ENCODE results near the gene RASSF4. TPM values are rescaled to one million over a fixed set of nuclear protein-coding genes. Genes with fewer than 3 reads are reported as not detected.

The RASSF4 gene, protein sequence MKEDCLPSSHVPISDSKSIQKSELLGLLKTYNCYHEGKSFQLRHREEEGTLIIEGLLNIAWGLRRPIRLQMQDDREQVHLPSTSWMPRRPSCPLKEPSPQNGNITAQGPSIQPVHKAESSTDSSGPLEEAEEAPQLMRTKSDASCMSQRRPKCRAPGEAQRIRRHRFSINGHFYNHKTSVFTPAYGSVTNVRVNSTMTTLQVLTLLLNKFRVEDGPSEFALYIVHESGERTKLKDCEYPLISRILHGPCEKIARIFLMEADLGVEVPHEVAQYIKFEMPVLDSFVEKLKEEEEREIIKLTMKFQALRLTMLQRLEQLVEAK
- 1 to 10 TPM; 2.8 TPM for total RNA-seq
- 0.85 TPM for polyA plus RNA-seq

DNA sequence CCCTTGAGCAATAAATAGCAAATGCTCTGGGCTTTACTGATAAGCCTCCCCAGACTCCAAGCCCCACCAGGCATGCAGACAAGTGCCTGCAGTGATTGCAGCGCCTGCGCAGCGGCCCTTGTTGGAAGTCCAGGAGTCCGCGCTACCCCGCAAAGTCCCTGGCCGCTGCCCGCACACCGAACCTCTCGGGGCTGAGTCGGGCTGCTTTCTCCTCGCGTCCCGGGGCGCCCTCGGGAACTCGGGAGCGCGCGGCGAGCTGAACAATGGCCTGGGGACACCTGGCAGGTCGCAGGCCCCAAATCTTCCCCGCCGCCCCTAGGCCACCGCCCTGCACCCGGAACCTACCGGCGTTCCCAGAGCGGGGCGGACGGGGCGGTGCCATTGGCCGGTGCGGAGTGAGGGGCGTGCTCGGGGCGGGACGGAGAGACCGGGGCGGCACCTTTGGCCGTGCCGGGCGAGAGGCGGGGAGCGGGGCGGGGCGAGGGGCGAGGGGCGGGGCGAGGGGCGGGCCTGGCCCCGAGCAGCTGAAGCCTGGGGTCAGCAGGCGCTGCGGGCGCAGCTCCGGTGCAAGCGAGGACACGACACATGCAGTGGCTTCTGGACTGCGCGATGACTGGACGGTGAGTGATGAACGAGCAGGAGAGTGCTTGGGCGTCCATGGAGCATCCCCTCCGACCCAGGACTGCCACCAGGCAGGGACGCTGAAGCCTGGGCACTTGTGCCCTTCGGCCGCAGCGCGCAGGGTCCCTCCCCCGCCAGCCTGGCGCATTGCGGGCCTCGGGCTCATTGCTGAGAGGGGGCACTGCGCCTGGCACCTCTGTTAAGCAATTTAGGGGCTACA lies at the start of gene RASSF4:
Gene RASSF4 (plus strand): TSS at position 556 of the 841 bp plus-strand sequence. CDS start 10,401 bp downstream, outside the sequence.
- Mint-ChIP-seq H3K9me3 (no peaks in the 10 kb centered on the region), H3K4me1 (peaks cover 34 to 45% (median 42%) of the 10 kb centered on the region in 3 donors), H3K27me3 (peaks cover 0 to 1% of the 10 kb centered on the region in 2 donors), H3K4me3 (peak within 1 kb of the TSS; percentile 82 to 95 (median 89)), H3K36me3 (peaks cover 0 to 18% (median 6%) of the 10 kb centered on the region in 3 donors), H3K27ac (peak within 1 kb of the TSS; percentile 70 to 90 (median 76))
- H3K36me3 ChIP-seq (ENCODE audit: insufficient read depth, low read length) = no peaks in the 10 kb centered on the region
- H3K4me3 ChIP-seq (ENCODE audit: low read length) = peak within 1 kb of the TSS; percentile 82
- CTCF ChIA-PET = interaction anchor here (1.2 to 6.8 kb wide), 2 partner anchors 10 to 26 kb away, joined by 3 to 30 read pairs; no protein-coding TSS in a partner anchor
- H3K27me3 ChIP-seq (ENCODE audit: insufficient read depth, low read length, poor library complexity, severe bottlenecking) = no peaks in the 10 kb centered on the region
- no peaks in the 10 kb centered on the region for H3K9me3 ChIP-seq (ENCODE audit: low read length)
- peak; percentile 88 to 92 (median 90) for DNase-seq
- POLR2A ChIA-PET = no interaction called here
- peaks cover 23% of the 10 kb centered on the region for H3K4me1 ChIP-seq (ENCODE audit: insufficient read depth, low read length)
- peak within 1 kb of the TSS; percentile 48 for H3K27ac ChIP-seq (ENCODE audit: low read depth, low read length)

DNA sequence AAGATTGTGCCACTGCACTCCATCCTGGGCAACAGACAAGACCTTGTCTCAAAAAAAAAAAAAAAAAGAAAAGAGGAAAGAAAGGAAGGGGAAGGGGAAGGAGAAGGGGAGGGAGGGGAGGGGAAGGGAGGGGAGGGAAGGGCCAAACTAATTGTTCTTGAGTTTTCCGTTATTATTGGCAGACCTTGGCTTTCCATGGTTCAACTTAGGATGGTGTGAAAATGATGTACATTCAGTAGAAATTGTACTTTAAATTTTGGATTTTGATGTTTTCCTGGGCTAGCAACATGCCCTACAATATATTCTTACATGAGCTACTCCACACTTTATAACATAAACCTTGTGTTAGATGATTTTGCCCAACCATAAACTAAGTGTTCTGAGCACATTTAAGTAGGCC lies 49.7 kb upstream of the RASSF4 start:
- H3K9me3 Mint-ChIP-seq = no peaks in the 10 kb centered on the region
- H3K4me3 Mint-ChIP-seq = no peak overlapping the region
- H3K36me3 ChIP-seq (ENCODE audit: insufficient read depth, low read length) = no peaks in the 10 kb centered on the region
- no peaks in the 10 kb centered on the region for H3K27me3 ChIP-seq (ENCODE audit: insufficient read depth, low read length, poor library complexity, severe bottlenecking)
- H3K4me1 ChIP-seq (ENCODE audit: insufficient read depth, low read length) = peaks cover 17% of the 10 kb centered on the region
- no peak overlapping the region for H3K27ac ChIP-seq (ENCODE audit: low read depth, low read length)
- POLR2A ChIA-PET = no interaction called here
- CTCF ChIA-PET = no interaction called here
- H3K27ac Mint-ChIP-seq = no peak overlapping the region
- peaks cover 0 to 17% of the 10 kb centered on the region in 2 donors for H3K27me3 Mint-ChIP-seq
- no peaks in the 10 kb centered on the region for H3K36me3 Mint-ChIP-seq
- no peak overlapping the region for H3K4me3 ChIP-seq (ENCODE audit: low read length)
- DNase-seq = no peak
- peaks cover 11 to 16% (median 14%) of the 10 kb centered on the region in 3 donors for H3K4me1 Mint-ChIP-seq
- H3K9me3 ChIP-seq (ENCODE audit: low read length) = no peaks in the 10 kb centered on the region

DNA sequence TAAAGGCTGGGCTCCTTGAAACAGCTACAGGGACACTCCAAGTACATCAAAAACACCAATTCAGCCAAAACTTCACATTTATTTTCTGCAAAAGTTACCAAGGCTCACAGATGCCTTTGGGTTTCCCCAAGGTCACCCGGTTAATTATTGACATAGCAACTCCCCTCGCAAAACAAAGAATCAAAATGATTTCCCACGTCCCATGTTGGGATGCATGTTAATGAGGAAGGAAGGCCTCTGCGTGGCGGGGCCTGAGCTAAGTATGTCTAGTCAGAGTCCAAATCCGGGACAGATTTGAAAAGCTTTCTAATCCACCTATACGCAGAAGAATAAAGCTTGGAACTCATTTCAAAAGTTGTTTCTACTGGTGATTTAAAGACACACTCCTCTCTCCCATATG lies 49.0 kb upstream of the RASSF4 start:
- Mint-ChIP-seq H3K27me3 (peaks cover 0 to 17% of the 10 kb centered on the region in 2 donors), H3K27ac (no peak overlapping the region), H3K4me3 (no peak overlapping the region), H3K4me1 (peaks cover 11 to 16% (median 14%) of the 10 kb centered on the region in 3 donors), H3K36me3 (no peaks in the 10 kb centered on the region), H3K9me3 (no peaks in the 10 kb centered on the region)
- no peaks in the 10 kb centered on the region for H3K9me3 ChIP-seq (ENCODE audit: low read length)
- DNase-seq = no peak
- no peaks in the 10 kb centered on the region for H3K27me3 ChIP-seq (ENCODE audit: insufficient read depth, low read length, poor library complexity, severe bottlenecking)
- no peaks in the 10 kb centered on the region for H3K36me3 ChIP-seq (ENCODE audit: insufficient read depth, low read length)
- ChIA-PET POLR2A (no interaction called here), CTCF (no interaction called here)
- no peak overlapping the region for H3K4me3 ChIP-seq (ENCODE audit: low read length)
- H3K27ac ChIP-seq (ENCODE audit: low read depth, low read length) = no peak overlapping the region
- peaks cover 17% of the 10 kb centered on the region for H3K4me1 ChIP-seq (ENCODE audit: insufficient read depth, low read length)

DNA sequence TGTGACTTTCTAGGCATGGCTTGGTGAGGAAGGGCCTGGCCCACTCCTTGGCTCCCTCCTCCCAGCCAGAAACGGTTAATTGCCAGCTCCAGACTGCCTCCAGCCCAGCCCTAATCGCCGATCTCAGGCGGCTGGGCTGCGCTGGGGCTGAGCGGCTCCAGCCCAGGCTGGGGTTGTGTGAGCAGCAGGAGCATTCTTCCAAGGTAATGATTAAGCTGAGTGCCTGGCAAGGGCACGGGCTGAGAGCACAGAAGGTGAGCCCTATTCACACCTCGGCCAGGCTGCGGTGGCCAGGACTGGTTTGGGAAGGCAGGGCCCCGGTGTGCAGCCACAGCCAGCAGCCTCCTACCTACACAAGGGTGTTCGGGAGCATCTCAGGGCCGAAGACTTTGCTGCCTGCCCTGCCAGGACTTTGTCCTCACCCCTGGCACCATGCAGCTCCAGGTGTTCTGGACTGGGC lies 48.5 kb upstream of the RASSF4 start, which contains the start of gene TMEM72:
Gene TMEM72 (plus strand): TSS at position 257 of the 460 bp plus-strand sequence. CDS start 176 bp downstream, at position 433.
- no peak for DNase-seq
- ChIA-PET CTCF (interaction anchor here (1.9 kb wide), 1 partner anchor 21 kb away, joined by 5 read pairs; no protein-coding TSS in a partner anchor), POLR2A (no interaction called here)
- no peaks in the 10 kb centered on the region for H3K27me3 ChIP-seq (ENCODE audit: insufficient read depth, low read length, poor library complexity, severe bottlenecking)
- no peaks in the 10 kb centered on the region for H3K36me3 ChIP-seq (ENCODE audit: insufficient read depth, low read length)
- peak within 1 kb of the TSS in 1 of 8 donors; percentile 19 for H3K27ac Mint-ChIP-seq
- H3K36me3 Mint-ChIP-seq = no peaks in the 10 kb centered on the region
- peaks cover 11 to 16% (median 14%) of the 10 kb centered on the region in 3 donors for H3K4me1 Mint-ChIP-seq
- H3K4me3 ChIP-seq (ENCODE audit: low read length) = no peak within 1 kb of the TSS
- H3K9me3 ChIP-seq (ENCODE audit: low read length) = no peaks in the 10 kb centered on the region
- peaks cover 0 to 17% of the 10 kb centered on the region in 2 donors for H3K27me3 Mint-ChIP-seq
- H3K4me3 Mint-ChIP-seq = no peak within 1 kb of the TSS
- H3K27ac ChIP-seq (ENCODE audit: low read depth, low read length) = no peak within 1 kb of the TSS
- H3K4me1 ChIP-seq (ENCODE audit: insufficient read depth, low read length) = peaks cover 17% of the 10 kb centered on the region
- H3K9me3 Mint-ChIP-seq = no peaks in the 10 kb centered on the region

GRCh38 chr10:44911951-44912350 lies 47.7 kb upstream of the RASSF4 start:
- Mint-ChIP-seq H3K27ac (peak overlapping the region in 1 of 8 donors; percentile 19), H3K36me3 (no peaks in the 10 kb centered on the region), H3K4me1 (peaks cover 11 to 16% (median 14%) of the 10 kb centered on the region in 3 donors), H3K9me3 (no peaks in the 10 kb centered on the region), H3K4me3 (no peak overlapping the region), H3K27me3 (peaks cover 3 to 22% of the 10 kb centered on the region in 2 donors)
- DNase-seq = no peak
- no peak overlapping the region for H3K27ac ChIP-seq (ENCODE audit: low read depth, low read length)
- H3K4me1 ChIP-seq (ENCODE audit: insufficient read depth, low read length) = peaks cover 17% of the 10 kb centered on the region
- ChIA-PET POLR2A (no interaction called here), CTCF (interaction anchor here (1.9 kb wide), 1 partner anchor 21 kb away, joined by 5 read pairs; no protein-coding TSS in a partner anchor)
- H3K36me3 ChIP-seq (ENCODE audit: insufficient read depth, low read length) = no peaks in the 10 kb centered on the region
- no peaks in the 10 kb centered on the region for H3K9me3 ChIP-seq (ENCODE audit: low read length)
- no peak overlapping the region for H3K4me3 ChIP-seq (ENCODE audit: low read length)
- H3K27me3 ChIP-seq (ENCODE audit: insufficient read depth, low read length, poor library complexity, severe bottlenecking) = no peaks in the 10 kb centered on the region

DNA sequence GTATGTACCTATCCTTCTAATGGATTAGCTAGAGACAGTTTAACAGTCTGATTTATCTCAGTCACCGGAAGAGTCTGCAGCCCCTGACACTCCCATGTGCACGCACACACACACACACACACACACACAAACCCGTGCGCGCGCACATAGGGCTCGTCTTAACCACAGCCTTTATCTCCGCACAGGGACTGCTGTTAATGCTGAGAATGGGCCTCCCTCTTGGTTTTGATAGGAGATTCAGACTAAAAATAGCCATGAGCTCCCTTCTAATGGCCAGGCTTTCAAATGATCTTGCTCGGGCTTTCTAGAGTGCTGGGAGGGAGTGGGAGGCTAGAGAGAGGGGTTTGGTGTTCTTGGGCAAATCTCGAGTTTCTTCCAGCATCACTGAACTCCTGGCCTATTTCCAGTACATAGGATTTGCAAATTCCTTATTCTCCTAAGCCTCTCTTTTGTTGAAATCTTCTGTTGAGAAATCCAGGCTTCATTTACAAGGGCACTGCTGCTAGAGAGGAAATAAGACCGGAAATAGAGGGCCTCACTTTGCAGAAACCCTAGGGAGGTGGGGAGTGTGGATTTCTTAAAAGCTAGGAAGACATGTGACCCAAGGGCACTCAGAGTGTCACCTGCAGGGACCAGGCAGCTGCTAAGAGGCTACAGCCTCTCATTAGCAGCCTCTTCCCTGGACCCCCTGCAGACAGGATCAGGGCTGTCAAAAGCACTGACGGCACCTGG lies 46.1 kb upstream of the RASSF4 start:
- peak overlapping the region in 2 of 7 donors; percentile 23 to 46 for H3K4me3 Mint-ChIP-seq
- CTCF ChIA-PET = no interaction called here
- POLR2A ChIA-PET = no interaction called here
- Histone ChIP-seq H3K4me3 (ENCODE audit: low read length) (no peak overlapping the region), H3K27me3 (ENCODE audit: insufficient read depth, low read length, poor library complexity, severe bottlenecking) (no peaks in the 10 kb centered on the region), H3K9me3 (ENCODE audit: low read length) (no peaks in the 10 kb centered on the region), H3K36me3 (ENCODE audit: insufficient read depth, low read length) (no peaks in the 10 kb centered on the region), H3K4me1 (ENCODE audit: insufficient read depth, low read length) (peaks cover 17% of the 10 kb centered on the region), H3K27ac (ENCODE audit: low read depth, low read length) (no peak overlapping the region)
- DNase-seq = peak in 1 of 5 donors; percentile 40
- peak overlapping the region in 4 of 8 donors; percentile 8 to 54 (median 40) for H3K27ac Mint-ChIP-seq
- H3K9me3 Mint-ChIP-seq = no peaks in the 10 kb centered on the region
- peaks cover 8 to 16% of the 10 kb centered on the region in 2 donors for H3K27me3 Mint-ChIP-seq
- H3K4me1 Mint-ChIP-seq = peaks cover 11 to 16% (median 14%) of the 10 kb centered on the region in 3 donors
- H3K36me3 Mint-ChIP-seq = no peaks in the 10 kb centered on the region

DNA sequence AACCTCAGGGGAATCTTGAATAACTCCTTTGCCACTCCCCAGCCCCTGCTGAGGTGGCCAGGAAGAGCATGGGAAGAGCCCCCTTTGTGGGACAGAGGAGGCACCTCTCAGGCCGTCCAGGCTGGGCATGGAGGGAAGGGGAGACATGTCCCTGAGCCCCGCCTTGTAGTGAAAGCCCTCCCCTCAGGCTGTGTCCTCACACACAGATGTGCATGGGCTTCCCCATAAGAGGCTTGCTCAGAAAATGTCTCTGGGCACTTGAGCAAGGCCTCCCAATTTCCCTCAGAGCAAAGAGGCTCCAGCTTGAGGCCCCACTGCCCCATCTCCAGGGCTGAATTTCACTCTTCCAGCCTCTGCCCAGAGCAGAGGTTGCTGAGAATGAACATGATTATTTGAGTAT lies 44.7 kb upstream of the RASSF4 start:
- H3K36me3 ChIP-seq (ENCODE audit: insufficient read depth, low read length) = no peaks in the 10 kb centered on the region
- Mint-ChIP-seq H3K27me3 (peaks cover 8 to 11% of the 10 kb centered on the region in 2 donors), H3K4me1 (peaks cover 11 to 16% (median 14%) of the 10 kb centered on the region in 3 donors), H3K36me3 (no peaks in the 10 kb centered on the region), H3K27ac (no peak overlapping the region), H3K4me3 (no peak overlapping the region), H3K9me3 (no peaks in the 10 kb centered on the region)
- ChIA-PET POLR2A (no interaction called here), CTCF (no interaction called here)
- H3K4me1 ChIP-seq (ENCODE audit: insufficient read depth, low read length) = peaks cover 17% of the 10 kb centered on the region
- H3K27ac ChIP-seq (ENCODE audit: low read depth, low read length) = no peak overlapping the region
- H3K4me3 ChIP-seq (ENCODE audit: low read length) = no peak overlapping the region
- H3K27me3 ChIP-seq (ENCODE audit: insufficient read depth, low read length, poor library complexity, severe bottlenecking) = no peaks in the 10 kb centered on the region
- H3K9me3 ChIP-seq (ENCODE audit: low read length) = no peaks in the 10 kb centered on the region
- no peak for DNase-seq

Data from CD8-positive, alpha-beta memory T cell (primary cell).